HL-60 (cell line): ENCODE data around the gene USP3.

Experiments
- DNase-seq, 2 experiments: peaks; one replicate each; pipeline ENCODE4 v3.0.0-alpha.2; 2010 to 2020; ENCODE audit warnings: low read depth in 1 of 2, low spot score in 1 of 2
- H3K27ac ChIP-seq: fragments of 250-450 bp; sonication (Bioruptor Pico); replicated peaks from 2 replicates; pipeline ENCODE4 v1.5.1; 2020; ENCODE audit warnings: mild to moderate bottlenecking, moderate library complexity
- H3K27me3 ChIP-seq: fragments of 250-450 bp; sonication (Bioruptor Pico); 2 replicates; pipeline ENCODE4 v1.5.1; 2021; ENCODE audit warnings: mild to moderate bottlenecking, moderate library complexity; ENCODE audit not compliant: insufficient read depth, poor library complexity, severe bottlenecking
- H3K4me3 ChIP-seq: replicated peaks from 2 replicates; pipeline ENCODE4 v1.5.1; 2011; ENCODE audit warnings: mild to moderate bottlenecking, control low read depth, low read length; ENCODE audit not compliant: insufficient read depth
- CTCF ChIP-seq: IDR thresholded peaks from one replicate; pipeline ENCODE4 v1.5.1; 2011; ENCODE audit warnings: low read length, control low read depth, inconsistent platforms; ENCODE audit not compliant: insufficient read depth
- GABPA ChIP-seq: IDR thresholded peaks from 2 replicates; pipeline ENCODE4 v1.6.1; 2012; ENCODE audit warnings: low read depth
- POLR2AphosphoS5 ChIP-seq: IDR thresholded peaks from 2 replicates; pipeline ENCODE4 v1.6.1; 2012; ENCODE audit warnings: low read depth
- REST ChIP-seq: IDR thresholded peaks from 2 replicates; pipeline ENCODE4 v1.6.1; 2012; ENCODE audit warnings: low read depth; ENCODE audit not compliant: insufficient replicate concordance
- SPI1 ChIP-seq: IDR thresholded peaks from 2 replicates; pipeline ENCODE4 v1.6.1; 2012; ENCODE audit warnings: low read depth, mild to moderate bottlenecking, borderline replicate concordance

USP3 gene

GRCh38 chr15:63502843-63503738 lies 1.3 kb upstream of the USP3 start:
- H3K4me3 ChIP-seq, result peak overlapping the region; percentile 50
- H3K27me3 ChIP-seq, result no peaks in the 10 kb centered on the region
- DNase-seq, result peak; percentile 99
- peak overlapping the region; percentile 95 for H3K27ac ChIP-seq
- TF ChIP-seq GABPA (peak; percentile 43; the same call in 1 of the 2 replicates), SPI1 (peak; percentile 40; the same call in 1 of the 2 replicates), POLR2AphosphoS5 (peak; percentile 89), CTCF (no peak), REST (no peak)

- Histone ChIP-seq H3K4me3 (peak overlapping the region; percentile 50), H3K27ac (peak overlapping the region; percentile 95), H3K27me3 (no peaks in the 10 kb centered on the region)
- DNase-seq, result peak; percentile 47 to 76
- TF ChIP-seq POLR2AphosphoS5, result no peak
- TF ChIP-seq SPI1, result no peak
- TF ChIP-seq REST, result no peak
Observed at GRCh38 chr15:63503739-63504246, 600 bp upstream of the USP3 start.

- peak overlapping the region; percentile 75 for H3K4me3 ChIP-seq
- no peaks in the 10 kb centered on the region for H3K27me3 ChIP-seq
- peak in 1 of 2 experiments; percentile 75 for DNase-seq
- H3K27ac ChIP-seq, result peak overlapping the region; percentile 90
- TF ChIP-seq REST (no peak), CTCF (no peak), POLR2AphosphoS5 (peak; percentile 37; the same call in 1 of the 2 replicates), GABPA (no peak), SPI1 (no peak)
Observed at GRCh38 chr15:63504979-63505841, 817 bp downstream of the USP3 start.
